Astrocyte of the spinal cord (primary cell): ENCODE results near the gene CACUL1.
"Not testable (repeated sequence)": the region's sequence is repeated elsewhere in the genome, so short reads cannot be mapped to it uniquely, and the experiment has no call there.

Source experiments
- DNase-seq: peaks from one replicate; pipeline ENCODE4 v3.0.0; 2011; ENCODE audit warnings: low read depth, low spot score
- H3K4me3 ChIP-seq: 2 replicates; pipeline ENCODE4 v1.5.1; 2011; ENCODE audit warnings: low read depth, mild to moderate bottlenecking, low read length, moderate library complexity
- CTCF ChIP-seq: IDR thresholded peaks from 2 replicates; pipeline ENCODE4 v1.5.1; 2012; ENCODE audit warnings: low read depth, mild to moderate bottlenecking, low read length, inconsistent platforms
- in situ Hi-C: cut with HindIII; loops from 2 replicates; pipeline ENCODE4 v1.10.0; 2017; ENCODE audit warnings: low sequenced_read_pairs

Gene CACUL1

GRCh38 chr10:118754556-118755423, at the start of gene CACUL1:
Gene CACUL1, minus strand, starts transcription at chr10:118754970. Its CDS starts 208 bp downstream, at chr10:118754762.
- in situ Hi-C loops, result no loop called here
- peak within 1 kb of the TSS; percentile 58 for H3K4me3 ChIP-seq
- no peak for TF ChIP-seq CTCF
- peak; percentile 100 for DNase-seq

- no peak for TF ChIP-seq CTCF
- DNase-seq, result no peak
- no peak overlapping the region for H3K4me3 ChIP-seq
- in situ Hi-C loops, result no loop called here
Measured at GRCh38 chr10:118804262-118804773, 49.5 kb upstream of the CACUL1 start.

GRCh38 chr10:118802126-118802793, 47.5 kb upstream of the CACUL1 start:
- no peak overlapping the region for H3K4me3 ChIP-seq
- no peak for DNase-seq
- no peak for TF ChIP-seq CTCF
- in situ Hi-C loops, result no loop called here

GRCh38 chr10:118800920-118801319, 46.1 kb upstream of the CACUL1 start:
- in situ Hi-C loops, result no loop called here
- H3K4me3 ChIP-seq, result no peak overlapping the region
- TF ChIP-seq CTCF, result peak; percentile 26
- DNase-seq, result peak; percentile 2

- no peak overlapping the region for H3K4me3 ChIP-seq
- TF ChIP-seq CTCF, result no peak
- in situ Hi-C loops, result no loop called here
- peak; percentile 8 for DNase-seq
Measured at GRCh38 chr10:118799777-118800176, 45.0 kb upstream of the CACUL1 start.

- no peak for TF ChIP-seq CTCF
- in situ Hi-C loops, result no loop called here
- H3K4me3 ChIP-seq, result no peak overlapping the region
- peak; percentile 19 for DNase-seq
Measured at GRCh38 chr10:118798231-118798662, 43.5 kb upstream of the CACUL1 start.

- DNase-seq, in situ Hi-C loops, H3K4me3 ChIP-seq: not testable (repeated sequence)
Measured at GRCh38 chr10:118794971-118795370, 40.2 kb upstream of the CACUL1 start.
